Adrenal gland (tissue), 5 donors: ENCODE measurements around the gene PPIL1.

Experiments
- CTCF ChIP-seq, 6 experiments: fragments of 450-650 bp in 4 of 6; fragments of 200-600 bp in 2 of 6; sonication (generic) in 1 of 6; IDR thresholded peaks; 1 replicate in 5 of 6; 2 replicates in 1 of 6; pipeline versions ENCODE4 v1.5.1 to v1.8.0; 2016 to 2021; ENCODE audit warnings: antibody characterized with exemption in 6 of 6, mild to moderate bottlenecking in 2 of 6, moderate library complexity in 1 of 6
- POLR2A ChIP-seq, 2 donors: fragments of 450-650 bp; IDR thresholded peaks; one replicate each; pipeline ENCODE4 v1.6.1; 2017; ENCODE audit warnings: antibody characterized with exemption in 2 of 2, mild to moderate bottlenecking in 2 of 2, moderate library complexity in 1 of 2
- donor health status: DM: no; HTN: no; CAD: no.

GRCh38 chr6:36912586-36912985 lies 38.0 kb upstream of the PPIL1 start:
- no peak for TF ChIP-seq CTCF (IDR thresholded peaks at IDR 0.05)
- no peak for TF ChIP-seq POLR2A (IDR thresholded peaks at IDR 0.05)
